Right cardiac atrium (tissue), 5 donors: ENCODE measurements around the gene HMGXB3. TPM values are rescaled to one million over a fixed set of nuclear protein-coding genes. Genes with fewer than 3 reads are reported as not detected.
A peak's percentile ranks its signal among the peaks of the same experiment; 100 is the strongest.
"Not testable (repeated sequence)": the region's sequence is repeated elsewhere in the genome, so short reads cannot be mapped to it uniquely, and the experiment has no call there.

Experiments
- ATAC-seq, 2 donors: fragments of 200-7000 bp; cut with Tn5 transposase; one replicate each; pipeline versions ENCODE4 v1.8.0 to v1.9.1; 2020; ENCODE audit warnings: moderate library complexity in 2 of 2, mild to moderate bottlenecking in 1 of 2
- DNase-seq, 3 donors: peaks; one replicate each; pipeline ENCODE4 v3.0.0-alpha.2; 2020
- H3K27ac ChIP-seq: one replicate; pipeline ENCODE4 v1.5.1; 2013; ENCODE audit warnings: mild to moderate bottlenecking, low read length, control low read depth, moderate library complexity
- H3K27me3 ChIP-seq: one replicate; pipeline ENCODE4 v1.6.1; 2013; ENCODE audit not compliant: control insufficient read depth, insufficient read depth
- H3K4me1 ChIP-seq: one replicate; pipeline ENCODE4 v1.6.1; 2013; ENCODE audit warnings: low read length; ENCODE audit not compliant: control insufficient read depth, insufficient read depth
- H3K4me3 ChIP-seq: one replicate; pipeline ENCODE4 v1.5.1; 2013; ENCODE audit warnings: low read length, control low read depth
- H3K9me3 ChIP-seq: one replicate; pipeline ENCODE4 v1.6.1; 2013; ENCODE audit warnings: low read length; ENCODE audit not compliant: control insufficient read depth
- WGBS: extraction: QIAGEN DNeasy Blood & Tissue Kit; methylation state at CpG from one replicate; pipeline ENCODE4 v1.1.7; 2013; 5-methylcytosine and 5-hydroxymethylcytosine counted together
- intact Hi-C, 4 donors: fragments of 100-400 bp; cut with DNase I; formaldehyde crosslinking; loops; one replicate each; pipeline versions ENCODE4 v1.11.0 to v1.14.0; 2022 to 2023
- polyA plus RNA-seq: library from polyadenylated mRNA; stranded (reverse); fragments of 200-250 nt; gene quantifications from one replicate; pipeline ENCODE4 v1.2.3, GENCODE V29; 2013
- total RNA-seq, 4 donors: library from RNA; stranded (reverse); fragmentation: NEBNext Ultra II Directional; extraction: Animal tissue kit (Norgen Biotek cat#: 25700); gene quantifications; one replicate each; pipeline ENCODE4 v1.2.1, GENCODE V29; 2021
- donor health status: healthy with polysubstance abuse.
- donor health status: DM: no; HTN: yes; CAD: no.
- donor health status: DM: no; HTN: no; CAD: no.
- donor health status: DM: no; HTN: yes; CAD: no; lungs with severe emphysema.
- donor health status: DM: yes; HTN: yes; CAD: no.

HMGXB3 gene
- total and polyA plus RNA-seq, 5 donors = 9.3 to 19.6 (median 14.8) TPM

DNA sequence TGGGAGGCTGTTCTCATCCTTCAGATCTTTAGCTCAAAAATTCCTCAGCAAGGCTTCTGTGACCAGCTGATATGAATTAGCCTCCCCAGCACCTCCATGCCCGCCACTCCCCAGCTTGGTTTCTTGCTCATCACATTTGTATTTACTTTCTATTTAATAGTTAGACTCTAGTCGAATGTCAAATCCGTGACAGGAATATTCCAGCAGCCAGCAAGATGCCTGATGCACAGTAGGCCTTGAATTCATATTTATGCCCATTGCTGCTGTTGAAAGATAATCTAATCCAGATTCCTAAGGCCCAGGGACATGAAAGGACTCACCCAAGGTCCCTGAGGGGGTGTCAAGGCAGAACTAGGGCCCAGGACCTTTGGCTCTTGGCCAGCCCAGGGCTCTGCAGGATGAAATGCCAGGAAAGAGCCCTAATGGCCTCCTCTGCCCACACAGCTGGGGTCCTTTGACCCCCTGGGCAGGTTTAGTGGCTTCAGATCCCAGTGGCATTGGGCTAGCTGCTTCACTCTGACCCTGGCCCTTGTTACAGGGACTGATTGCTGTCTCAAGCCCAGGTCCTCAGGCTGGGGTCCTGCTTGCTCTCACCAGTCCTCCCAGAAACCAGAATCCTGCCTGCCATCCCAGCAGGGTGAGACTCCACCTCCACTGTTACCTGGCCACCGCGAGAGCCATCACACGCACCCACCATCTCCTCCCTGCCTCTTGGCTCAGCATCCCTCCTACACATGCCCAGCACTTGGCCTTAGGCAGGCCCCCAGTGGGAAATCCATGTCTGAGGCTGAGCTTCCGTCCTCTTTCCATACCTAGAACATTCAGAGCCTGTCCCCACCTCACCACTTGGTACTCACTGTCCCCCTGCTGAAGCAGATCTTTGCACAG lies 78.5 kb downstream of the HMGXB3 start:
- no peaks in the 10 kb centered on the region for H3K27me3 ChIP-seq
- H3K4me3 ChIP-seq = no peak overlapping the region
- H3K4me1 ChIP-seq = no peaks in the 10 kb centered on the region
- 90% methylated on average over 7 of the region's 7 CpGs for WGBS
- ATAC-seq (no peak), DNase-seq (no peak)
- H3K27ac ChIP-seq = no peak overlapping the region
- intact Hi-C loops = no loop called here
- no peaks in the 10 kb centered on the region for H3K9me3 ChIP-seq

DNA sequence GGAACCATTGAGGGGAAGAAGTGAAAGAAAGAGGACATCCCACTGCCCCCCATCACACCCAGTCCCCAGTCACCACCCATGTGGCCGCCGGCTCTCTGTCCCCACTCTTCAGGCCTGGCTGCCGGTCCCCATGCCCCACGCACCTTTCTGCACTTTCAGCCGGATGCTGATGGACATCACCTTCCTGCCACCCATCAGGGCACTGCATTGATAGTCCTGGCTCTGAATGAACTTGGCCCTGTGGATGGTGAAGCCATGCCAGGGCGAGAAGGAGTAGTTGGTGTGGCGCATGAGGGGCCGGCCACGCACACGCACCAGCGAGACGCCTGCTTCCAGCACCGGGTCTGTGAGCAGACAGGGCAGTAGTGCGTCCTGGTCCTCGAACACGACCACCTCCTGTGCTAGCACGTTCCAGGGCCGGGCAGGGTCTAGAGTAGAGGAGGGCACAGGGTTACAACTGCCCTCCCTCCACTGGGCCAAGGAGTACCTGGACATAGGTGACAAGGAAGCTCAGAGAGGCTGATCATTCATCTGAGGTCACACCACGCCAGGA lies 79.4 kb downstream of the HMGXB3 start:
- ATAC-seq (no peak), DNase-seq (no peak)
- WGBS = 94% methylated on average over 19 of the region's 19 CpGs
- H3K9me3 ChIP-seq = no peaks in the 10 kb centered on the region
- H3K4me1 ChIP-seq = no peaks in the 10 kb centered on the region
- intact Hi-C loops = no loop called here
- H3K4me3 ChIP-seq = no peak overlapping the region
- H3K27ac ChIP-seq = no peak overlapping the region
- H3K27me3 ChIP-seq = no peaks in the 10 kb centered on the region

DNA sequence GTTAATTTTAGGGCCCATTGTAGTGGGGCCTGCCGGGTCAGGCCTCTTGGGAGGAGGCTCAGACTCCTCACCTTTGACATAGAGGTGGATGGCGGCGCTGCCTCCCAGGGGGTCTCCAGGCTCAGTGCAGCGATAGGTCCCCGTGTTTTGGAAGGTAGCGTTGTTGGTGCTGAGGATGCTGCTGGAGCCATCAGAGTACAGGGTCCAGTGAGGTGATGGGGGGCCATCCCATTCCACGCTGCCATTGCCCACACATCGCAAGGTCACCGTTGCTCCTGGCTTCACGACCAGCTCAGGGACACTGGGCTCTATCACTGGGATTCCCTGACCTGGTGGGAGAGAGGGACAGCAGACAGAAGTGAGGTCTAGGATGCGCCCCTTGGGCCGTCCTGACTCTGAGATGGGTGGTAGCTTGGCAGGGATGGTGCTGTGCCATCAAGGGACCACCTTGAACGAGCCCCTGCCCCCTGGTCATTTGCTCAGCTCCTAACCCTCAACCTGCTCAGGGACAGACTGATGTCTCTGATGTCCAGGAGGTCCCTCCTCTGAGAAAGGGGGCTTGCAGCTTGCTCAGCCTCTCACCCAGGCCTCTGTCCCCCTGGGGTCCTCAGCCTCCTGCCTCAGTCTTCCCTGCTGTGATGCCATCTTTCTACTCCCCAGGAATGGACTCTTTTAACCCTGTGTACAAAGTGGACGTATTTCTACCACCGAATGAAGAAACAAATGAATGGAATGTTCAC lies 80.3 kb downstream of the HMGXB3 start:
- no peak for ATAC-seq
- Histone ChIP-seq H3K27ac (no peak overlapping the region), H3K9me3 (no peaks in the 10 kb centered on the region), H3K27me3 (no peaks in the 10 kb centered on the region), H3K4me3 (no peak overlapping the region), H3K4me1 (no peaks in the 10 kb centered on the region)
- 85% methylated on average over 15 of the region's 15 CpGs for WGBS
- no peak for DNase-seq
- intact Hi-C loops = no loop called here

DNA sequence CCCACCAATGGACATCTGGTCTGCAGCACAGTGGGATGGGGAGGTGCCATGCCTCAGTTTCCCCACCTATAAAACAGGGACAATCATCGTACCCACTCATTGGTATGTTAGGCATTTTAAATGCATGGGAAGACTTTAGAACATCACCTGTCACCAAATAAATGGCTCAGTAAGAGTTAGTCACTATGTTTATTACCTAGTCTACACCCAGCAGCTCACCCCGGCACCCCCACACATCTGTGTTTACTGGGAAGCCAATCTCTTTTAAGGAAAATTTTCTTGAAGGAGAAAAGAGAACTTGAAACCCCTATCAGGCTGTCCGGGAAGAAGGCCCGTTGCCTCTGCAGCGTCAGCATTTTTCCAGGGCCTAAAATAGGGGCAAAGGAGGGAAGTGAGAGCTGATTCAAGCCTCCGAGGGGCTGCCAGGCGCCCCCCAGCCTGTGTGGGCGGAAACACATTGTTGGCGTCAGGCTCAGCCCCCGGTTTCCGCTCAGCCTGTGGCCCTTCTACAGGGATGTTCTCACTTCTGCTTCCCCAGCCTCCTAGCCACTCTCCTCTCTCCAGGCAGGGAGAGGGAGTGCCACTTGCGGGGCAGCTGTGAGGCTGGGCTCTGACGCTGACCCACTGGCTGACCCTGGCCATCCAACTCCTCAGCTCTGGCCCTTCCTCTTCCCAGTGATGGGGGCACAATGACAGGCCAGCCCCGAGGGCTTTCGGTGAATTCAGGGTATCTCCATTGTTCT lies 81.2 kb downstream of the HMGXB3 start:
- ATAC-seq = peak; percentile 82
- intact Hi-C loops = no loop called here
- Histone ChIP-seq H3K4me1 (no peaks in the 10 kb centered on the region), H3K27ac (no peak overlapping the region), H3K27me3 (no peaks in the 10 kb centered on the region), H3K9me3 (no peaks in the 10 kb centered on the region), H3K4me3 (no peak overlapping the region)
- DNase-seq = peak; percentile 71 to 89 (median 86)
- 22% methylated on average over 15 of the region's 15 CpGs for WGBS

DNA sequence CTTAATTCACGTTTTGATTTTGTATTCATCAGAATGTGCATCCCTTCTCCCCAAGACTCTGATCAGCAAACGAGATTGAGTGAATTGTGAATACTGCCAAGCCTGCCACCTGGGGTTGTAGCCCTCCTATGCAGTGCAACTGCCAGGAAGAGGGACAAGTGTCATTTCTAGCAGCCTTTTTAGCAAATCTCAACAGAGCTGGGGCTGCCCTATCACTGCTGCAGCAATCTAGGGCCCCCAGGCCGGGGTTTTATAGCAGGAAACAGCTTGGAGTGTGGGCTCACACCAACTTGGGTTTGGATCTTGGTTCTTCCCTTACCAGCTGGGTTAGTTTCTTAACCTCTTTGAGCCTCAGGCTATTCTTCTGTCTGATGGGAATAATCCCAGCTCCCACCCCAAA lies 81.8 kb downstream of the HMGXB3 start:
- H3K4me3 ChIP-seq = no peak overlapping the region
- no peaks in the 10 kb centered on the region for H3K9me3 ChIP-seq
- no peaks in the 10 kb centered on the region for H3K4me1 ChIP-seq
- no peak overlapping the region for H3K27ac ChIP-seq
- intact Hi-C loops = no loop called here
- WGBS = 47% methylated on average over 3 of the region's 3 CpGs
- ATAC-seq (no peak), DNase-seq (no peak)
- no peaks in the 10 kb centered on the region for H3K27me3 ChIP-seq

DNA sequence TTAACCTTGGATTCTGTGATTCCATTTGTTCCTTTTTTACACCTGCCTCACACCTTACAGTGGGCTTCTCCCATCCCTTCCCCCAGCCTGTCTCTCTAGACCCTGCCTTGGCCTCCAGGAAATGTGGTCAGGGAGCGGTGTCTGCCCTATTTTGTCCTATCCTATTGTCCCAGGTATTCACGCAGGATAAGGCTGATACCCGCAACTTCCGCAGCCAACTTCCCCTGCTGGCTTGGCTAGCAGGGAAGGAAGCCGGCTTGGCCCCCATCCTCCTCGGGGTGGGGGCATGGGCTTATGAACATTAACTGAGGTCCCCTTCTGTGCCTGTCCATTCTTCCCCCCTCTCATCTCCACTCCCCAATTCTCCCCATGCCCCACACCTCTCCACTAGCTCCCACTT lies 82.3 kb downstream of the HMGXB3 start:
- ATAC-seq (no peak), DNase-seq (no peak)
- Histone ChIP-seq H3K27ac (no peak overlapping the region), H3K9me3 (no peaks in the 10 kb centered on the region), H3K4me3 (no peak overlapping the region), H3K27me3 (no peaks in the 10 kb centered on the region), H3K4me1 (no peaks in the 10 kb centered on the region)
- WGBS = 67% methylated on average over 6 of the region's 6 CpGs
- intact Hi-C loops = no loop called here

DNA sequence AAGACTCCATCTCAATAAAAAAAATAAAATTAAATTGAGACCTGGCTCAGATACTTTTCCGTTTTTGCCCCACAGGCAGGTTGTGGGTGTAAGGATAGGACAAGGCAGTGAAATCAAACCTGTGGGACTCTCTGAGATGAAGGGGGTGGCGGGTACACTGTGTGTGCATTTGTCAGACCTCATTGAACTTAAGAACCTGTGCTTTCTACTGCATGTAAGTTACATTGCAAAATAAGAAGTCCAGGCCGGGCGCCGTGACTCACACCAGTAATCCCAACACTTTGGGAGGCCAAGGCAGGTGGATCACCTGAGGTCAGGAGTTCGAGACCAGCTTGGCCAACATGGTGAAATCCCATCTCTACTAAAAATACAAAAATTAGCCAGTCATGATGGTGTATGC lies 84.2 kb downstream of the HMGXB3 start:
- H3K27ac ChIP-seq, DNase-seq, H3K9me3 ChIP-seq, ATAC-seq, intact Hi-C loops, H3K4me1 ChIP-seq, H3K4me3 ChIP-seq, H3K27me3 ChIP-seq: not testable (repeated sequence)
- WGBS = 90% methylated on average over 6 of the region's 6 CpGs

DNA sequence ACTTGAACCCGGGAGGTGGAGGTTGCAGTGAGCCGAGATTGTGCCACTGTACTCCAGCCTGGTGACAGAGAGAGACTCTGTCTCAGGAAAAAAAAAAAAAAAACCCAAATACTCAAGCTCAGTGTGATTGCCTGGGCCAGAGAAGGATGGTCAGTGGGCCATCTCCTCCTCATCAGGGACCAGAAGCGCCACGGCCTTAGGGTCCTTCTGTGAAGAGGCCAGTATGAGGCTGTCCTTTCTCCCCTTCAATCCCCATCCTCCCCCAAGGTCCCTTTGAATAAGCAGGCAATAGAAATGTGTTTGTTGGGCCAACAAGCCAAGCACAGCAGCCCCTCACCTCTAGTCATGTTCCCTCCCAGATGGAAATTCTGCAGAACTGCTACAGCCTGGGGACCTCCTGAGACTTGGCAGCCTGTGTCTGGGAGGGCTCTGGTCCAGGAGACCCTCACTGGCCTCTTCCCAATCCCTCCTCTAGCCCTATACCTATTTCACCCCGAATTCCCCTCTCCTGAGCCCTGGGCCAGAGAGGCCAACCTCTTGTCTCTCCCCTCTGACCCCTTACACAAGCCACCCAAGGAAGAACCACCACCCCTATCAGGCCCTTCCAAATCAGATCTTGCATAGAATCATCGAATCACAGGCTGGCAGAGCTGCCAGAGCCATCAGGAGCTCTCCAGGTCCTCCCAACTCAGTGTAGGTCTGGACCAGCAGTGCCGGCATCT lies 84.8 kb downstream of the HMGXB3 start:
- DNase-seq (no peak), ATAC-seq (no peak)
- no peak overlapping the region for H3K27ac ChIP-seq
- H3K4me1 ChIP-seq = no peaks in the 10 kb centered on the region
- intact Hi-C loops = no loop called here
- H3K27me3 ChIP-seq = no peaks in the 10 kb centered on the region
- no peaks in the 10 kb centered on the region for H3K9me3 ChIP-seq
- H3K4me3 ChIP-seq = no peak overlapping the region
- 88% methylated on average over 7 of the region's 7 CpGs for WGBS

DNA sequence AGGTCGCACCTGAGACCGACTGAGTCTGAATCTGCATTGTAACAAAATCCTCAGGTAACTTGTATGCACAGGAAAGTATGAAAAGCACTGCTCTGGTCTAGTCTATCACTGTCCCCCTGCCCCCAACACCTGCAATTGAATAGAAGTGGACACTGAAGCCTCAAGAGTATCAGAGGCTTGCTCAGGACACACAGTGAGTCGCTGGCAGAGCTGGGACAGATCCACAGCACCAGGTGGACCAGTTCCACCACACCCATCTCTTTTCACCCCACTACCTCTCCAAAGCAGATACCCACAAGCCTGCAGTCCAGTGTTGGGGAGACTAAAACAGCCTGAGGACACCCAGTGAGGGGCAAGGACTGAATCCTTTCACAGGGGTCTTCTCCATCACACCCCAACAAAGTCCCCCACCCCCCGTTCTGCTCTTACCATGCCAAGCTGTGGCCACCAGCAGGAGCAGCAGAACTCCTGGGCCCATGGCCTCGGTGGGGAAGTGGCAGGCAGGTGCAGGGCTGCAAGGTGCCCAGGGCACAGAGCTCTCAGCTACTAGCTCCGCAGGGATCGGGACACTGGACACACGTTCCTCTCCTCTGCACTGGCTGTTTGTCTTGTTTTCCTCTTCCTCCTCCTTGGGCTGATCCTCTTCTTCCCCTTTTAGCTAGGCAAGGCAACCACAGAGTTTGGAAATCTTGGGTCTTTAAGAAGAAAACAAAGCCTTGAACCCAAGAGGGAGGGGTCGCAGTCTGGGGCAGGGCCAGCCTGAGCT lies 85.6 kb downstream of the HMGXB3 start, which contains the start of gene CSF1R:
TSS of gene CSF1R (minus strand) at position 605 of the 766 bp plus-strand sequence. CDS start at position 478, 127 bp downstream.
- WGBS = 81% methylated on average over 9 of the region's 9 CpGs
- intact Hi-C loops = no loop called here
- ATAC-seq = peak; percentile 36 to 51
- Histone ChIP-seq H3K4me1 (no peaks in the 10 kb centered on the region), H3K9me3 (no peaks in the 10 kb centered on the region), H3K4me3 (peak within 1 kb of the TSS; percentile 37), H3K27me3 (no peaks in the 10 kb centered on the region), H3K27ac (peak within 1 kb of the TSS; percentile 30)
- peak in 1 of 3 donors; percentile 41 for DNase-seq
